Middle frontal gyrus (tissue), 1 donor: ENCODE measurements around the gene SIX5.

Experiments
- DNase-seq: peaks from one replicate; pipeline ENCODE4 v3.0.0-alpha.2; 2015; ENCODE audit warnings: low spot score; ENCODE audit errors: extremely low spot score

The SIX5 gene

DNA sequence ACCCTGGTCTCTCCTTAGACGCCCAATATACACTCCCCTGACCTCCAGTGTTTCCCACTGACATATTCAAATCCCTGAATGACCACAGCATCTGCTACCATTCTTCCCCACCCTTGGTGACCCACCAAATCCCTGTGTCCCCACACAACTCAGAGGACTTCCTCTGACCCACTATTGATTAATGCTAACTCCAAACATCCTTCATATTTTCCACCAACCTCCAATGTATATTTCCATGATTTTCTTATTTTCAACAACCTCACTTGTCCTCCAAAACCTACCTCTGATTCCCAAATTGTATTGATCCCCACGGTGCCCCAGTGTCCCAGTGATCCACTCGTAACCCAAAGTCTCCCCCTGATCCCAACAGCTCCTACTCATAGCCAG is 24.1 kb upstream of the SIX5 start:
- no peak for DNase-seq

DNA sequence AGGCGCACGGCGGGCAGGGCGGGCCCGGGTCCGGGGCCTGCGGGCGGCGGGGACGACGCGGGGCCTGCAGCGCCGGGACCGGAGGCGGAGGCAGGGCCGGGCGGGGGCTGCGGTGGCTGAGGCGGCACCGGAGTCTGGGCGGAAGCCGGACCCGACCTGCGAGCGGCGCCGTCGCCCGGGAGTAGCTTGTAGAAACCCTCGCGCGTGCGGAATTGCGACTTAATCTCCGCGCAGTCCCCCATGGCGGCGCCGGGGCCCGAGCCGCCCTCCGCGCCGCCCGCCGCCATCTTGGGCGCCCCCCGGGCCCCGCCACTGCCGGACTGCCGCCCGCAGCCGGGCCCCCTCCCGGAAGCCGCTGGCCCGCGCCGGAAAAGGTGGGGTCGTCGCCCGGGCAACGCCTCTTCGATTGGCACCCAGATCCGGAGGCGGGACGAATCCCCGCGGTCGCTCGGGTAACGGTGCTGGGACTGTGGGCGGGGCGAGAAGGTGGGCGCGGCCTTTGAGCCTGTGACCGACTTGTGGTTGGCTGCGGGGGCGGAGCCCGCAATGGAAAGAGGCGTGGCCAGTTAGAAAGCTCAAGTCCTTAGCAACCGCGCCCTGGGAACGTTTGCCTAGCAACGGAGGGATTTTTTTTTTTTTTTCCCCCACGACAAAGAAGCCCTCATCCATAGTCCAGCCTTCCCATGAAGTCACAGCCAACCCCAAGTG is 23.6 kb upstream of the SIX5 start, which contains the start of gene DMWD:
Gene DMWD, minus strand, starts transcription at position 376 of the 708 bp plus-strand sequence. Its CDS starts 89 bp downstream, at position 287.
- peak; percentile 98 for DNase-seq

DNA sequence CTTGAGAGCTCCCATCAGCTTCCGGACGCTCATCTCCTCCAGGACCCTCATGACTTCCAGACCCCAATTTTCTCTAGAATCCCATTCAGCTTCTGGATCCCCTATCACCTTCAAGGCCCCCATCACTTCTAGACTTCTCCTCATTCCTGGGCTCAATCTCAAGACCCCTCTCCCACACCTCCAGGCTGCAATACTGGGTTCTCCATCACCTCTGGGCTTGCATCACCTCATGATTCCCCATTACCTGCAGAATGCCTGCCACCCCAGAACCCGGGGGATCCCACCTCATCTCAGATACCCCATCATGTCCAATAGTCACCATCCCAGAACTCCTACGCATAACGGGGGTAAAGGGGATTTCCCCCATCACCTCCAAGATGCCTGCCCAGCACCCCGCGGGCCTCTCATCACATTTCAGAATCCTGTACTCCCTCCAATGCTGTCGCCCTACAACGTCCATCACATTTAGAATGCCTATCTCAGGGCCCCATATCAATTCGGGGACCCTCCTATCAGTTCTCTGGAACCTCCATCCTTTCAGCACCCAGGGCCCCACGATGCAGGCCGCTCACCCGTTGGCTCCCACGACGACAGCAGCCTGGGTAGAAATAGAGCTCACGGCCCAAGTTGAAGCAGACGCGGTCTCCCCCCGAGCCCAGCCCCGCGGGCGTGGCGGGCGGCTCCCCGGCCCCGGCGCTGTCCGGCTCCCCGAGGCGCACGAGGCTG is 22.9 kb upstream of the SIX5 start:
- DNase-seq, result no peak

DNA sequence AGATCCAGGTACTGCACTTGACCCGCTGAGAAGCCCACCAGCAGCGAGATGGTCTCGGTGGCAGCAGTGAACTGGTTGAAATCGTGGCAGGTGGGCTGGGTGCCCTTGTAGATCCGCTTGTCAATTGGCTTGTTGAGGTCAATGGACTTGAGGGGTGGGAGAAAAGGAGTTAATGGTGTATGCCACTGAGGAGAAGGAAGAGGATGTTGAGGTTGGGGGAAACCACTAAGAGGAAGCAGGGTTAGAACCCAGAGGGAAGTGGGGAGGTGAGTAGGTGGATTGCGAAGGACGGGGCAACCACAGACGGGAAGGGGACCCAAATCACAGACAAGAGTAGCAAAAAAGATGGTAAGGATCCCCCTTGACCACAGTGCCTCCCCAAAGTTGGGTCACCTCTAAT is 21.9 kb upstream of the SIX5 start:
- DNase-seq, result no peak

DNA sequence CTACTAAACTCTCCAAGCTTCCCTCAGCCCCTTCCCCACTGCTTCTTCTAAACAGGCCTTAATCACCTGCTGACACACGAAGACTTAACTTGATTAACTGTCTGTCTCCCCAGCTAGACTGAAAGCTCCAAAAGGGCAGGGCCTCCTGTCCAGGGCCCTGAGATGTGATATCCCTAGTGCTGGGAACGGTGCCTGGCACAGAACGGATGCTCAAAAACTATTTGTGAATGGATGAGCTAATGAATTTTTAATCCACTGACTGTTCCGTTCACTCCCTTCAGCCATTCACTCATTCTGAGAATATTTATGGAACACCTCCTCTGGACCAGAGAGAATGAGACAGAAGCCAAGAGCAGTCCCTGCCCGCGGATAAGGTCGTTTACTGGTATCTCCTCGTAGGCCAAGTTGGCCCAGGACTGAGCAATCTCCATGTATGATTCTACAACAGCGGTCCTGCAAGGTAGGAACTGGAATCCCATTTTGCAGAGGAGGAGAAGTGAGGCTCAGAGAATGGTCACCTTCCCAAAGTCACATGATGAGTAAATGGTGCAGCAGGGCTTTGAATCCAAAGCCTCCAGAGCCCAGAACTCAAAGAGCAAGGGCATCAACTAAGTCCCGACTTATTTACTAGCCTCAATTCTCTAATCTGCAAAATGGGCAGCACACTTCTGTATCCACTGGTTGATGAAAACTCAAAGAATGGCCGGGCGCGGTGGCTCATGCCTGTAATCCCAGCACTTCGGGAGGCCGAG is 20.2 kb upstream of the SIX5 start:
- no peak for DNase-seq

DNA sequence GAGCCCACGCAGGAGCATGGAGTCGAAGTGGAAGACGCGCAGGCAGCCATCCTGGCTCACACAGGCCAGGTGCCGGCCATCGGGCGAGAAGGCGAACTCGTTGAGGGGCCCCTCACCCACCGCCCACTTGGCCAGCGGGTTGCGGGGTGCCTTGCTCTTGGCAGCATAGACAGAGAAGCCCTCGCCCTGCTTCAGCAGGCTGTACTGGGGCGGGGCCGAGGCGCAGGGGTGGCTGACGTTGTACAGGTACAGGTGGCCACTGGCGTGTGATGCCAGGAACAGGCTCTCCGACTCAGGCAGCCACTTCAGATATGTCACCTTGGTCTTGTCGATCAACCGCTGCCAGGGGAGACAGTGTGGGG is 17.5 kb upstream of the SIX5 start:
- DNase-seq, result no peak

DNA sequence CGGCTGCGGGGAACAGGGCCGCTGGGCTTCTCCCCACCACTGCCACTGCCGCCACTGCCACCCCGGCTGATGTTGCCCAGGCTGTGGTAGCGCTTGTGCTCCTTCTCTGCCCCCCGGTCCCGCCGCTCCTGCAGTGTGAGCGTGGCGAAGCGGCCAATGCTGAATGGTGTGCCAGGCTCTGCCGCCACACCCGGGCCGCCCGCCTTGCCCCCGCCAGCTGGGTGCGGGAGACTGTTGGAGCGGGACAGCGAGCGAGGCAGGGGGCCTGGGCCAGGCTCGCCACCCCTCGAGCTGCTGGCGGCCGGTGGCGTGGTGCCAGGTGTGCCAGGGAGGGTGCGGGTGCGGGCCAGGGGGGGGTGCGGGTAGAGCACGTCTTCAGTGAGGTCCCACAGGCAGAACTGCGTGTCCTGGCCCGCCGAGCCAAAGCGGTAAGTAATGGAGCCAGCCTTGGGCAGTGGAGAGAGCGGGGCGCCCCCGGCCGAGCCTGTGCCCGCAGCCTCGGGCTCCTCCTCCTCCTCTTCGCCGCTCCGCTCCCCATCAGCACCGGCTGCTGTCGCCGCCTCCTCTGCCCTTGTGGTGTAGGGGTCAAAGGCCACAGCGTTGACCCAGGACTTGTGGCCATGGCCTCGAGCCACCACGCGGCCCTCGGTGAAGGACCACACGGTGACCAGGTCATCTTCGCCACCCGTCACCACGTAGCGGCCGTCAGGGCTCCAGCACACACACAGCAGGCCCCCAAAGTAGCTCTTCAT is 16.9 kb upstream of the SIX5 start:
- no peak for DNase-seq

DNA sequence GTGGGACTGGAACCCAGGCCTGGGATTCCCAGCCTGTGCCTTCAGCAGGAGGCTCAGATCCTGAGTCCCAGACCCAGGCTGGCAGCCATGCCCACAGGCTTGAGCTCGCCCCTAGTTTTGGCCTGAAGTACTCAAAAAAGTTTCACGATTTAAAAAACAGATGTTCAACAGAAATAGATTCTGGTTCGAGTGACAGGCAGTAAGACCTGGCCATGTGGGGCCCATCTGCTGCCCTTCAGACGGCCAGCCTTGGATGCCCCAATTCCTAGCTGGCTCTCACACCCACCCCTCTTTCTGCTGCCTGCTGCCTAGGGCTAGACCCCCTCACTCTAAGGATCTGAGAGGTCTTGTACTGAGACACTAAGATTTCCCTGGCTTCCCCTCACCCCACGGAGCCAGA is 16.0 kb upstream of the SIX5 start:
- DNase-seq, result no peak

DNA sequence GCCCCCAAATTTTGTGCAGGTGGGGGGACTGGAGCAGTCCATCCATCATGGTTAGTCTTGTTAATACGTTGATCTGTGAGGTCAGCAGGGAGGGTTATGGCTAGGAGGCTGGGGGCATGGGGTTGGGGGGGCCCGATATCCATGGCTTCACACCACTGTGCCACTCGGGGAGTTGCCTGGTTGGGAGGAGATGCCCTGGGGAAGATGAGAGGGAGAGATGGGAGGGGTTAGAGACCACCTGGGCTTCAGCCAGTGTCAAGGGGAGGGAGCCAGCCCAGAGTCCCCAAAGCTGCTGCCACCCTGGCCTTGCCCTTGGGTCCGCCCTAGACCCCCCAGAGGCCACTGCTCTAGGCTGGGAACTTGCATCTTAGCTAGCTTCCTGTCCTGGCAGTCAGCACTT is 15.0 kb upstream of the SIX5 start:
- no peak for DNase-seq

DNA sequence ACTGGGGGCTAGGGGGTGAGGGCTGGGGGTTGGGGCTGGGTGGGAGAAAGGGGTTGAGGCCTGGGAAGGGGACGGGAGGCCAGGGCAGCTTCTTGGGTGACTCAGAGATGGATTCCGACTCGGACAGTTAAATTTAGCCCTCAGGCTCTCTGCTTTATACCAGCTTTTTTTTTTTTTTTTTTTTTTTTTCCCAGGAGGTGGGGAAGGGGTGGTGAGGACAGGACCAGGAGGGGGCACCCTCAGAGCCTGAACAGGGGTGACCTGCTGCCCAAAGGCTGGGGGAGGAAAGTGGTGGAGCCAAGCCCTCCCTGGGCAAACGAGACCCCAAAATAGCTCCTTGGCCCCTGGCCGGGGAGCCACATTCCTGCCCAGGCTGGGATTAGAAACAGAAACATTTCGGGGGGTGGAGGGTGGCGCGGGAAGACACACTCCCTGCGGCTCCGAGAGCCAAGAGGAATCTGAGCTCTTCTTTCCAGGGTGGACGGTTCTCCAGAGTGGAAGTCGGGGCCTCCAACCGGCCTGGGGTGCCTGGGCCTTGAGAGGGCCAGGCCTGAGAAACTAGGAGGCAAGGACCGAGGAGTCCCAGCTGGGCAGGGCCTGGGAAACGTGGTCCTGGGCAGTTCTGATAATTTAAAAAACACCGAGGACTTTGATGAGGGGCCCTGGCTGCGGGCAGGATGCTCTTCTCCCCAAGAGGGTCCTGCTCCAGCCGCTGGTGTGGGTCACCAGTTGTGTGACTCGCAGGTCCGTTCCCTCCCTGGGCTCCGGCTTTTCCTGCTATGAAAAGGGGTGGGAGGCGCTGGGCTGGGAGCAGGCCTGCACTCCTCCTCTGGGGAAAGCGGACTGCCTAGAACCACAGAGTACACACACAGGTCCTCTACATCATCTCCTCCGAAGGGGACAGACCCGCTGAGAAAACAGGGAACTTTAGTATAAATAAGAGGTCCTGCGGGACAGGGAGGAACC is 14.1 kb upstream of the SIX5 start:
- DNase-seq, result no peak

DNA sequence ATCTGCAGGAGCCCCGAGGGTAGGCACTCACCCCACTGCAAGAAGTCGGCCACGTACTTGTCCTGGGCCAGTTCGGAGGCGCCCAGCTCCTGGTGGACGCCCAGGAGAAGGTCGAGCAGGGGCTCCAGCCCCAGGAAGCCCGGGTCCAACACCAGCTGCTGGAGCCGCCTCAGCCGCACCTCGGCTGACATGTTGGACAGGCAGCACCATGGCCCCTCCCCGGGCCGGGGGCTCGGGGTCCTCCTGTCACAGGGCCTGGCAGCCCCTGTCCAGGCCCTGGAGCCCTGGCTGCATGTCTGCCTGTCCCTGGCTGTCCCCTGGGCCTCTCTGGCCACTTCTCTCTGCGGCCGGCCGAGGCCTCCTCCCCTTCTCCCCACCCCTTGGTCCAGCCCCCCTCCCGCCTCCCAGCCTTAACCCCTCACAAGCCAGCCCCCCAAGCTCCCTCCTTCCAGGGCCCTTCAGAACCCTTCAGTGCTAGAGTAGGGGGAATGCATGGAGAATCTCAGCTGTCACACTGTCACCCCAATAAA is 13.2 kb upstream of the SIX5 start, which contains the start of gene DMPK:
Gene DMPK, minus strand, starts transcription at position 329 of the 530 bp plus-strand sequence. Its CDS starts 138 bp downstream, at position 191.
- no peak for DNase-seq

DNA sequence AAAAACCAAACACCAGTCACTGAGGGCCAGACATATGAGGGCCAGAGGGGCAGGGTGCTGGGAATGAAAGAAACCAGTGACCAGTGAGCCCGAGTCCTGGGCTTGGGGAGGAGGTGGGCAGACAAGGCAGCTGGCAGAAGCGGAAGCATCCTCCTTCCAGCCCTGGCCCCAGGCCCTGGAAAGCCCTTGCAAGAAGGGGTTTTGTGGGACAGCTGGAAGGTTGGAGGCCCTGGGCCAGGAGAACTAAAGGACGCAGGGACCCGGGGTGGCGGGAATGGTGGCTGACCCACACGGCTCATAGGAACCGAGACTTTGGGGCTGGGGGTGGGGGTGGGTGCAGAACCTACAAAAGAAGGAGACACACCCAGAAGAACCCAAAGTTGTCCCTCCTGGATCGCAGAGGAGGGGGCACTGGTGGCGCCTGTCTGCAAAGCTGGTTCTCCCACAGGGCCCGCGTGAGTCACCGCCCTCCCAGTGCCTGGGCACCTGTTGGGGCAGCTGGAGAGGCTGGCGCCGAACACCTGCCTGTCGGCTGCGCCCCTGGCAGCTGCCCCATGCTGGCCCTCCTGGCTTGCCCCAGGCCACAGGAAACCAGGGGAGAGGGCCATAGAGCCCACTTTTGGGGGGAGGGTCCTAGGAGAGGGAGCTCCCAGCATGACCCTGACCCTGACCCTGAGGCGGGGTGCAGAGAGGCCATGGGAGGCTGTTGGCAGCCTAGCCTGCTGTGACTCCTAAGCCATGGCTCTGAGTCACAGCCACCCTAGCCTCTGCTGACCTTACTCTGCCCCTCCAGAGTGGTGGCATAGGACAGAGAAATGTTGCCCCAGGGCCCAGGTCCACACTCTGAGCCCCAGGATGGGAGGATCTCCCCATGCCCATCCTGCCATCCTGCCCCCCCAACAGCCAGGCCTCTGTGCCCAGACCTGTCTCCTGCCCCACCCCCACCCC is 12.4 kb upstream of the SIX5 start:
- no peak for DNase-seq

DNA sequence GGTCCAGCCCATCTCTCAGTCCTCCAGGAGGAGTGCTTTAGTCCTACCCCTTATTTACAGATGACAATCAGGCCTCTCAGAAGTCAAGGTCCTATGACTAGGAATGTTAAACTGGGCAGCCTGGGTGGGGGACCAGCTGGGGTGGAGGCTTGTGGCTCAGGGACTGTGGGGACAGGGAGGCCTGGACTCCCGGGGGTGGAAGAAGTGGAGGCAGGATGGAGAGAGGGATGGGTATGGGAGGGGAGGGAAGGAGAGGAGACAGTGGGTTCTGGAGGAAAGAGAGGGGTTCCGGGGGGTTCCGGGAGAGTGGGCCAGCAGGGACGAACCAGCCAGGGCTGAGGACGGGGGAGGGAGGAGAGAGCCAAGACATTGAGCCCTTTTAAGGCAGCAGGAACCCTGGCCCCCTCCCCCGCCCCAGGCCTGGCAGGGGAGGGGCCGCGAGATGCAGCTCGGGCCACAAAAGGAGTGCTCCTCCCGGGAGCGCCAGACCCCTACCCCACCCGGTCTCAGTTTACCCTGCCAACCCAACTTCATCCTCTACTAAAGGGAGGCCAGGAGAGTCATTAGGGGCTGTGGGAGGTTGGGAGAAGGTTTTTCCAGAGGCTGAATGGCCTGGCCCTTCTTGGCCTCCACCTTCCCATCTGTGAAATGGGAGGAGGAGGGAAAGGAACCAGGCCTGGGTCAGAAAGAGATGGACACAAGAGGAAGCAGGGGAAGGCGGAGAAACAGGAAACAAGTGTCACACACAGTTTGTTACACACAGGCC is 11.6 kb upstream of the SIX5 start:
- DNase-seq, result no peak

DNA sequence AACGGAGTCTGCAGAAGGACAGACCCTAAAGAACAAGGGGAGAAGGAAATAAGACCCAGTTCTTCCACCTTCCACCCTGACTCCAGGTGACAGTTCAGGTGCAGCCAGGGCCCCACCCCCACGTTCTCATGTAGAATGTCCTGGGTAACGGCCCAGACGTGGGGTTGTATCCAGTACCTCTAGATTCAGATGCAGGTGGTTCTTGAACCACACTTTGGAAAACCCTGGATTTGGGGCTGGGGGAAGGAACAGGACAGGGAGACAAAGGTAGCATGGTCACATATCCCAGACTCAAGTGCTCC is 11.0 kb upstream of the SIX5 start:
- no peak for DNase-seq

DNA sequence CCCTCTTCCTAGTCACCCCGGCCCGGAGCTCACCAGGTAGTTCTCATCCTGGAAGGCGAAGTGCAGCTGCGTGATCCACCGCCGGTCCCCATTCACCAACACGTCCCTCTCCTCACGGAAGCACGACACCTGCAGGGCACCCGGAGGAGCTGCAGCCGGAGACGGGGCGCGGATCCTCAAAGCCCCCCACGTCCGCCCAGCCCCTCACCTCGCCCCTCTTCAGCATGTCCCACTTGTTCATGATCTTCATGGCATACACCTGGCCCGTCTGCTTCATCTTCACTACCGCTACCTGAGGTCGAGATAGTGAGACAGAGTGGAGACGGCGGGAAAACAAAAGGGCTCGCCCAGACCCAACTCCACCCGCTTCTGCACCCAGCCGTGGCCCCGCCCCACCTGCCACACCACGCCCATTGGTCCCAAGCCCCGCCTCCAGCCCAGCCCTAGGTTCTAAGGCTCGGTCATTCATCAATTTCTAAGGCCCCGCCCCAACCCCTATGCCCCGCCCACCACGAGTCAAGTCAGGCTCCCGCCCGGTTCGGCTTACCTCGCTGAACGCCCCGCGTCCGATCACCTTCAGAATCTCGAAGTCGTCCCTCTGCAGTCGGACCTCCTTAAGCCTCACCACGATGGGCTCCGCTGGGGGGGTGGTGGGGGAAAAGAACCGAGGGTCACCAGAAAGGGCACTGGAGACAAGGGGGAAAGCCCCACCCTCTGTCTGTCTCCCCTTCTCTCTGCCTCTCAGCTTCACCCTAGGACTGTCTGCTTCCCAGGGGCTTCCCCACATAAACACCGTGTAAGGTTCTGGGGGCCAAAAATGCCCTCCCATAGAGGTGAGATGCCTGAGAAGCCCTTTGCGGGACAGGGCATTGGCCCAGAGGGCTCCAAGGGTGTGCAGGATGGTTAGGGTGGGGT is 10.4 kb upstream of the SIX5 start:
- DNase-seq, result no peak

DNA sequence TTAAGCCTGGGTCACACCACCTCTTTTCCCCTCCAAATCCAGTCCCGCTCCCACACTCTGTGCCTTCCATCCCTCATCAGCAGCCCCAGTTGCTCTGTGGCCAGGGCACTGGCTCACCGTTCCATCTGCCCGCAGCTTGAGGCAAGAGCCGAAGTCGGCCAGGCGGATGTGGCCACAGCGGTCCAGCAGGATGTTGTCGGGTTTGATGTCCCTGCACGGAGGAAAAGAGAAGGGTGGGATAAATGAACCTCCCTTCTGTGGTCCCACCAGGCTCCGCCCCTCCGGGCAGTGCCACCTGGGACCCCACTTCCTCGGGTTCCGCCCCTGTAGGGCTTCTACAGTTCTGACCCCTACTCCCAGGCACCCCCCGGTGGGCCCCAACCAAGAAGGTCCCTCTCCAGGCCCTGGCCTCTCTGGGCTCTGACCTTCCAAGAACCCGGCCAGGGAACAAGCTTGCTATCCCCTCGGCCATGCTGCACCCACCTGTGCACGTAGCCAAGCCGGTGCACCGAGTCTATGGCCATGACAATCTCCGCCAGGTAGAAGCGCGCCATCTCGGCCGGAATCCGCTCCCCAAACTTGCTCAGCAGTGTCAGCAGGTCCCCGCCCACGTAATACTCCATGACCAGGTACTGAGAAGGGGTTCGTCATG is 9.1 kb upstream of the SIX5 start:
- DNase-seq, result no peak
